ENCODE data around the gene KHNYN.

The KHNYN gene

GRCh38 chr14:24458736-24459135 is 29.0 kb downstream of the KHNYN start:
- no peaks in the 10 kb centered on the region for H3K27me3 ChIP-seq (replicated peaks; ENCODE audit: control insufficient read depth, insufficient read depth, low read length)
- no peak for TF ChIP-seq CTCF (IDR thresholded peaks at IDR 0.05; ENCODE audit: insufficient read depth, low read length, poor library complexity, severe bottlenecking)
- H3K36me3 ChIP-seq (ENCODE audit: control insufficient read depth, insufficient read depth, low read length), result no peaks in the 10 kb centered on the region
- H3K4me3 ChIP-seq (replicated peaks; ENCODE audit: low read depth, low read length), result no peak overlapping the region
- DNase-seq (ENCODE audit: extremely low read depth, insufficient read length), result no peak

- no peaks in the 10 kb centered on the region for H3K27me3 ChIP-seq (replicated peaks; ENCODE audit: control insufficient read depth, insufficient read depth, low read length)
- H3K4me3 ChIP-seq (replicated peaks; ENCODE audit: low read depth, low read length), result no peak overlapping the region
- DNase-seq (ENCODE audit: extremely low read depth, insufficient read length), result no peak
- no peaks in the 10 kb centered on the region for H3K36me3 ChIP-seq (ENCODE audit: control insufficient read depth, insufficient read depth, low read length)
- no peak for TF ChIP-seq CTCF (IDR thresholded peaks at IDR 0.05; ENCODE audit: insufficient read depth, low read length, poor library complexity, severe bottlenecking)
Observed at GRCh38 chr14:24459331-24459730, 29.6 kb downstream of the KHNYN start.

GRCh38 chr14:24461336-24461735 is 31.6 kb downstream of the KHNYN start:
- no peak for TF ChIP-seq CTCF (IDR thresholded peaks at IDR 0.05; ENCODE audit: insufficient read depth, low read length, poor library complexity, severe bottlenecking)
- DNase-seq (ENCODE audit: extremely low read depth, insufficient read length), result no peak
- Histone ChIP-seq H3K4me3 (replicated peaks; ENCODE audit: low read depth, low read length) (no peak overlapping the region), H3K27me3 (replicated peaks; ENCODE audit: control insufficient read depth, insufficient read depth, low read length) (no peaks in the 10 kb centered on the region), H3K36me3 (ENCODE audit: control insufficient read depth, insufficient read depth, low read length) (no peaks in the 10 kb centered on the region)

GRCh38 chr14:24463017-24463883 is 33.5 kb downstream of the KHNYN start:
- no peak for DNase-seq (ENCODE audit: extremely low read depth, insufficient read length)
- H3K36me3 ChIP-seq (ENCODE audit: control insufficient read depth, insufficient read depth, low read length), result no peaks in the 10 kb centered on the region
- no peak for TF ChIP-seq CTCF (IDR thresholded peaks at IDR 0.05; ENCODE audit: insufficient read depth, low read length, poor library complexity, severe bottlenecking)
- H3K4me3 ChIP-seq (replicated peaks; ENCODE audit: low read depth, low read length), result no peak overlapping the region
- H3K27me3 ChIP-seq (replicated peaks; ENCODE audit: control insufficient read depth, insufficient read depth, low read length), result no peaks in the 10 kb centered on the region

- TF ChIP-seq CTCF (IDR thresholded peaks at IDR 0.05; ENCODE audit: insufficient read depth, low read length, poor library complexity, severe bottlenecking), result no peak
- H3K36me3 ChIP-seq (ENCODE audit: control insufficient read depth, insufficient read depth, low read length), result no peaks in the 10 kb centered on the region
- H3K27me3 ChIP-seq (replicated peaks; ENCODE audit: control insufficient read depth, insufficient read depth, low read length), result no peaks in the 10 kb centered on the region
- DNase-seq (ENCODE audit: extremely low read depth, insufficient read length), result no peak
- no peak overlapping the region for H3K4me3 ChIP-seq (replicated peaks; ENCODE audit: low read depth, low read length)
Observed at GRCh38 chr14:24463884-24464785, 34.4 kb downstream of the KHNYN start.

All from GM06990 (cell line).